Vagina (tissue), 2 donors: ENCODE results near the gene MTA2.

Experiments
- CTCF ChIP-seq, 3 experiments: fragments of 450-650 bp in 2 of 3; fragments of 200-600 bp in 1 of 3; sonication (generic) in 1 of 3; IDR thresholded peaks; one replicate each; pipeline ENCODE4 v1.5.1; 2017 to 2019; ENCODE audit warnings: antibody characterized with exemption in 3 of 3, mild to moderate bottlenecking in 2 of 3, moderate library complexity in 2 of 3
- POLR2A ChIP-seq, 2 donors: fragments of 450-650 bp; IDR thresholded peaks; one replicate each; pipeline ENCODE4 v1.6.1; 2017; ENCODE audit warnings: antibody characterized with exemption in 2 of 2, mild to moderate bottlenecking in 2 of 2, moderate library complexity in 2 of 2

GRCh38 chr11:62548545-62549335 lies 52.9 kb downstream of the MTA2 start:
- TF ChIP-seq CTCF (IDR thresholded peaks at IDR 0.05) = no peak
- TF ChIP-seq POLR2A (IDR thresholded peaks at IDR 0.05) = no peak
